ACHN (cell line): ENCODE measurements around the gene PPFIA4.

Source experiments
- DNase-seq: peaks from one replicate; pipeline ENCODE4 v3.0.0-alpha.2; 2015
- in situ Hi-C: cut with HindIII; loops from 2 replicates; pipeline ENCODE4 v1.10.0; 2017; ENCODE audit warnings: low sequenced_read_pairs, low pct_ligation_motif_present, low pct_unique_long_range_greater_than_20kb

Gene PPFIA4

GRCh38 chr1:203049576-203050180, 23.4 kb downstream of the PPFIA4 start:
- in situ Hi-C loops = loop anchor here (25.0 kb wide), 1 partner anchor 163 kb away; no protein-coding TSS in a partner anchor

GRCh38 chr1:203050826-203051225, 24.5 kb downstream of the PPFIA4 start:
- in situ Hi-C loops = no loop called here
- DNase-seq = no peak

More at GRCh38 chr1:203049576-203050180, 23.4 kb downstream of the PPFIA4 start:
- no peak for DNase-seq

GRCh38 chr1:203051841-203052324, 25.6 kb downstream of the PPFIA4 start:
- no peak for DNase-seq
- in situ Hi-C loops = no loop called here

- no peak for DNase-seq
- in situ Hi-C loops = no loop called here
These were observed 26.3 kb downstream of the PPFIA4 start for GRCh38 chr1:203052601-203053000.

- DNase-seq = no peak
- in situ Hi-C loops = no loop called here
These were observed 27.9 kb downstream of the PPFIA4 start for GRCh38 chr1:203054184-203054583.

GRCh38 chr1:203054642-203055041, 28.4 kb downstream of the PPFIA4 start:
- DNase-seq = no peak
- in situ Hi-C loops = no loop called here

GRCh38 chr1:203055161-203055799, 29.0 kb downstream of the PPFIA4 start:
- in situ Hi-C loops = no loop called here
- DNase-seq = peak; percentile 8

GRCh38 chr1:203056012-203056411, 29.7 kb downstream of the PPFIA4 start:
- DNase-seq = no peak
- in situ Hi-C loops = no loop called here

- DNase-seq = peak; percentile 17
- in situ Hi-C loops = no loop called here
These were observed 30.2 kb downstream of the PPFIA4 start for GRCh38 chr1:203056516-203056915.

GRCh38 chr1:203057911-203058675, 31.8 kb downstream of the PPFIA4 start:
- DNase-seq = no peak
- in situ Hi-C loops = no loop called here

- DNase-seq = no peak
- in situ Hi-C loops = no loop called here
These were observed 32.3 kb downstream of the PPFIA4 start for GRCh38 chr1:203058676-203058935.

GRCh38 chr1:203059485-203059884, 33.2 kb downstream of the PPFIA4 start:
- DNase-seq = no peak
- in situ Hi-C loops = no loop called here

GRCh38 chr1:203060115-203060514, 33.8 kb downstream of the PPFIA4 start:
- in situ Hi-C loops = no loop called here
- DNase-seq = no peak

- no peak for DNase-seq
- in situ Hi-C loops = no loop called here
These were observed 37.0 kb downstream of the PPFIA4 start for GRCh38 chr1:203063287-203063686.

- in situ Hi-C loops = no loop called here
- no peak for DNase-seq
These were observed 38.9 kb downstream of the PPFIA4 start for GRCh38 chr1:203065191-203065590.

- in situ Hi-C loops = no loop called here
- DNase-seq = no peak
These were observed 39.7 kb downstream of the PPFIA4 start for GRCh38 chr1:203065986-203066385.

- in situ Hi-C loops = no loop called here
- DNase-seq = no peak
These were observed 40.7 kb downstream of the PPFIA4 start for GRCh38 chr1:203066965-203067364.

- no peak for DNase-seq
- in situ Hi-C loops = no loop called here
These were observed 42.9 kb downstream of the PPFIA4 start for GRCh38 chr1:203069030-203069747.

GRCh38 chr1:203072002-203072602, 45.8 kb downstream of the PPFIA4 start:
- in situ Hi-C loops = no loop called here
- no peak for DNase-seq
